HG03139 (cell line): ENCODE measurements around the gene NRG3.

Experiments used
- ATAC-seq: cut with Tn5 transposase; IDR thresholded peaks from one replicate; pipeline ENCODE4 v1.9.1; 2021; ENCODE audit not compliant: unreplicated experiment

NRG3 gene

DNA sequence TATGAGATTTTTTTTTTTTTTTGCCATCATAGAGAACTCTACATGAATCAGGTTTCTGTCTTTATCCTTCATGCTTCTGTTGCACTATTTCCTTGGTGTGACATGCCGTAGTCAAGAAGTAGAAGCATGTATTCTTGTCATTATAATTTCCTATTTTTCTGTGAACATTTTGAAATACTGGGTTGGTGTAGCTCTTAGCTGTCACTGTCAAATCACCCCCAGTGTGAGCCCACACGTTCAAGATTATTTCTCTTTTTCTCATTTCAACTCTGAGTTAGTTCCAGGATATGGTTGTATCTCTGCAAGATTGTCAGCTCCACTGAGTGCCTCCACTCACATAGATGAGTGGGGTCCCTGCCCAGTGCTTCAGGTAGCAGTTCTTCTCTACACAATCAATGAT, 209.5 kb downstream of the NRG3 start:
- no peak for ATAC-seq

DNA sequence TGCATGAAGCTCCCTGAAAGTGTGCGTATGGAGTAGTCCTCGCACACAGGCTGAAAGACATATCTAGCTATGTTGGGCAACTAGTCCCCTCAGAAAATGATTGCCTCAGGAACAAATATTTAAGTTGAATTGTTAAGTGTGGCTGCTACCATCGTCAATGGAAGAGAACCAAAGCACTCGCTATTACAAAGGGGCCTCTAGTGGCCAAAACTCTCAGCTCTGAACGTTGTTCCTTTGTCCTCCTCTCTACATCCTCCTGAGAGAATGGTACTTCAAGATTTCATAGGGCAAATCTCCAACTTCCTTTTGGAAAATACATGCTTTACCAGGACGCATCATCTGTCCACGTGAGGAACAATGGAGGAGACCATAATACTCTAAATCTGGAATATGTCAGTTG, 209.9 kb downstream of the NRG3 start:
- ATAC-seq = no peak

DNA sequence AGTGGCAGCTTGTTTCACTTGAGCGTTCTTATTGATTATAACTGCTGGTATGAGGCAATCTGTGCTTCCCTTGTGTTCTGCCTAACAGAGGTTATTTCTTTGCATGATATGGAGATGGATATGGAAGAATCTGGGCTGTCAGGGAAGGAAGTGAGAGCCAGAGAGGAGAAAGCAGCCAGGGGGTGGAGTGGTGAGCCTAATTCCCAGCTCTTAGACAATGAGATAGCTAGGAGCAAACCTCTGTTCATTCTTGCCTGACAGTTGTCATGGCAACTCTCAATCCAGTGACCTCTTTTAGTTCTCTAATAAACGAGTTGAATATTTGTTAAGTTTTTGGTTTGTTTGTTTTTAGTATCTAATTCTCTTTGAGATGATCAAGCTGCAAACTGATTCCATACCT, 214.3 kb downstream of the NRG3 start:
- ATAC-seq = no peak

DNA sequence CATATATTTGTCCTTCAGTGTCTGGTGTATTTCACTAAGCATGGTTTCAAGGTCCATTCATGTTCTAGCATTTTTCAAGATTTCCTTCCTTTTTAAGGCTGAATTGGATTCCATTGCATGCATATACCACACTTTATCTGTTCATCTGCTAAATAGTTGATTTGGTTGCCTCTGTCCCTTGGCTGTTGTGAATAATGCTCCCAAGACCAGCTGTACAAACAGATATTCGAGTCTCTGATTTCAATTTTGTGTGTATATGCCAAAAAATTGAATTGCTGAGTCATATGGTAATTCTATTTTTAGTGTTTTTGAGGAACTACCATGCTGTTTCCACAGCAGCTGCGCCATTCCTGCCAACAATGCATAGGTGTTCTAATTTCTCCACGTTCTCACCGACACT, 216.4 kb downstream of the NRG3 start:
- no peak for ATAC-seq

DNA sequence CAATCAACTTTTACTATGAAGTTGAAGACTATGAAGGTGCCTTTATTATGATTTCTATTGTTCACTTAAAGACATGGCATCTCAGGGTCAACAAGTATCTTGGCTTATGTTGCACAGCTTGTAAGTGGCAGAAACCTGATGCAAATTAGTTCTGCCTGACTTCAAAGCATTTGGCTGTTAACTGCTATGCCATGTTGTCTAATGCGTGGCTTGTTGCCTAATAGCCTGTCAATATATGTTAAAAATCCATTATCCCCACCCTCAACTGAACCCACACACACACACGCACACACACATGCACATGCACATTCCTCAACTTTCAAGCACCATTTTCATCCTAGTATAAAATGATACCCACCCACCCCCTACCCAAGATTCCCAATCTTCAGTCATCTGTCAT, 217.1 kb downstream of the NRG3 start:
- ATAC-seq = no peak

DNA sequence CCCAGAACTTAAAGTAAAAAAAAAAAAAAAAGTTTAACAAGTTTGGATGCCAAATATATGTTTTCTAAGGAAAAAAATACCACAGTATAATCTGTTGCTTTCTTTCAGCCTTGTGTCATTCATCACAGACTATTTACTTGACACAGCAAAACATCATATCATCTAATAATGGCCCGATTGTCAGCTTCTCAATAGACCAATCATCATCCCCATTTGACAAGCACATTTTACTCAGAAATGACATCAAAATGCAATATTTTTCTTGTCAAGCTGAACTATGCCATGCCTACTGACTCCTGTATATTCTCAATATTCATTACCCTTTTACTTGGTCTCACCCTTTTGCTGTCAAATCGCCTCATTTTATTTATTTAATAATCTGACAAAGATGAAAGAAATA, 249.7 kb downstream of the NRG3 start:
- no peak for ATAC-seq

DNA sequence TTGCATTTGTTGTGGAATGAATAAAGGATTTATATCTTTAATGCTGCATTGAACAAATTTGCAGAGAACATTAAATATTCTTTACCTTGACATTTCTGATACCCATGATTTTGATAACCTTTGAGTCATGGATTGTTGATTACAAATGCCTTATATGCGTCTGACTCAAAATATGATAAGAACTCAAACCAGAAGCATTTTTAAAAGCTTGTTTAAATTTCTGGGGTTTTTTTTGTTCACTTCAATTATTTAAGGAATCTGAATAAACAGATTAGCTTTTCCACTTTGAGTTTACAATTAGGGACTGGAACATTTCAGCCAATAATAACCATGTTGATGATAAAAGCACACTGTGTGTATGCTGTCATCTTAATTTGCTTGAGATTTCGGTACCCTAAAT, 253.5 kb downstream of the NRG3 start:
- ATAC-seq = no peak

DNA sequence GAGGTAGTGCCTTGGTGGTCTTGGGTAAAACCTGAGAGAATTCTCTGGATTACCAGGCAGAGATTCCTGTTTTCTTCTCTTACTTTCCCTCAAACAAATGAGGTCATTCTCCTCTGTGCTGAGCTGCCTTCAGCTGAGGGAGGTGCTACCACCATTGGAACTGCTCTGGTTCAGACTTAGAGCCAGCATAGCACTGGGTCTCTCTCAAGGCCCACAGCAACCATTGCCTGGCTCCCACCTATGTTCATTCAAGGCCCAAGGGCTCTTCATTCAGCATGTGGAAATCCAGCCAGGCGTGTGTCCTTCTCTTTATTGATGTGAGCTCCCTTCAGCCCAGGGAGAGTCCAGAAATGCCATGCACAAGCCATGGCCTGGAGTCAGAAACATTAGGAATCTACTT, 261.1 kb downstream of the NRG3 start:
- no peak for ATAC-seq

DNA sequence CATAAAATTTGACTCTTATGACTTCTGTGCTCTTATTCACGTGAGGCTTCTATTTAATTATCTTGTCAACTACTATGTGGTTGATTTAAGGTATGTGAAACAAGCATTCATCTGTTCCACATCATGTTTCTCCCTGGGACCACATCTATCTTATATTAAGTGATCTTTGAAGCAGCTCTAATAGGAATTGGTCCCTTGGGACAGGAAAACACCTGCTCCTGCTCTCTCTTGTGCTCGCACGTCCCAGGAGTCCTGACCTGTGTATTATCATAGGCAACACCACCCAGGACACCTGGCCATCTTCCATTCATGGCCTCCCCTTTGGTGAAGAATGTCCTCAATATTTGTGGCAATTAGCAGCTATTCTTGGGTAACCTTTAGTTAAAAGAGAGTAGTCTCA, 269.2 kb downstream of the NRG3 start:
- no peak for ATAC-seq

DNA sequence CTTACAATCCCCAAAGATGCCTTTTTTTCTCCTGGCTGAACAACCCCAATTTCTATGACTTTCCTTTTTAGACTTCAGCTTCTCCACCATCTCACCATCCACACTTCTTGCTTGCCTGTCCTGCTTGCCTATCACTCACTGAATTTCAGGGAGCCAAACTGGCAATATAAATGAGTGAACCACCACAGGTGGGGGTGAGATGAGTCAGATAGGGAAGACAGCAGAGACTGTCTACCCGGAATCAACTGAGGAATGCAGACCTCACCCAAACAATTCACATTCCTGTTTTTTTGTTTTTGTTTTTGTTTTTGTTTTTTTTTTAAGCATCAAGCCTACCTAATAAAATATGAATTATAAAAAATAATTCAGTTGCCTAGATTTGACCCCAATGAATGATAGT, 273.8 kb downstream of the NRG3 start:
- ATAC-seq = no peak

DNA sequence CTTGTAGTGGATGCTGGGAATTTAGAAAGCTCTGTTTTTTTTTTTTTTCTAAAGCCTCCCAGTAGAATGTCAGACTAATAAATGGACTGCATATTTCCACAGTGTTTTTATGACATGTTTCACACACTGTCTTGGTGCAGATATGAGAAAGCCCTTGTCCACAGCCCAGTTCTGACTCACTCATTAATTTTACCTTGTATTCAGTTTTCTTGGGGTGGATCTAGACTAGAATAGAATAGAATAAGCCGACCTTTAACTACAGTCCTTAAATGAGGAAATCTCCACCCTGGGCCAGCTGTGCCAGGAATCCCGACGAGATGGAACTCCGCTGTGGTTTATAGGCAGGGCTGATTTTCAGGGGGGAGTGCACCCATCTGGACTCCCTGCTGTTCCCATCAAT, 274.7 kb downstream of the NRG3 start:
- no peak for ATAC-seq

DNA sequence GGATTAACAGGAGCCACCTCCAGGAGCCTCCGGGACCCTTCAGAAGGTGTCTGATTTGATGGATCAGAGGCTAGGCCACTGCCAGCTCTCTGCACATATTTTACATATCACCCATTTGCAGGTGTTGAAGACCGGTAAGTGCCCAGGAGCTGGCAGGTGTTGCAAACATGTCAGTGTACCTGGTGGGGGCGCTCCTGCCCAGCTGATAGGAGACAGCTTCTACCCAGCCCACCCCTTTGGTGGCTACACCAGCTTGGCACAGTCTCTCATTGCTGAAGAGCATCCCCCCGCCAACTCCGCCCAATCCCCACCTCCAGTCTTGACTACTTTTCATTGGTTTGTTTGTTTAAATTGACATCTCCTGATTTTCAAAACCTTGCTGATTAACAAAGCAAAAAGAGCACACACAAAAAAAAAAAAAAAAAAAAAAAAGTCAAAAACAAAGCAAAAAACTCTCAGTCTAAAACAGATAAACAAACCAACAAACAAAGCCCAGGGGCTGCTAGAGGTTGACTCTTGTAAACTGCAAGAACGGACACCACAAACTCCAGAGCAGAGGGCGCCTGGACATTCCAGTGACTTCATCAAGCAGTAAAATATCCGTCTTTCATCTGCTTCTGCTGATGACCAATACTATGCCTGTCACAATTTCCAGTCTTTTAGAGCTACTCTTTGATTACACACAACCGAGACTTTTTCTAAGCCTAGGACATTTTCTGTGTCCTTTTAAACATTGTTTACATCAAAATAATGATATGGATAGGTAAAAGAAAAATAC, 275.3 kb downstream of the NRG3 start:
- no peak for ATAC-seq

DNA sequence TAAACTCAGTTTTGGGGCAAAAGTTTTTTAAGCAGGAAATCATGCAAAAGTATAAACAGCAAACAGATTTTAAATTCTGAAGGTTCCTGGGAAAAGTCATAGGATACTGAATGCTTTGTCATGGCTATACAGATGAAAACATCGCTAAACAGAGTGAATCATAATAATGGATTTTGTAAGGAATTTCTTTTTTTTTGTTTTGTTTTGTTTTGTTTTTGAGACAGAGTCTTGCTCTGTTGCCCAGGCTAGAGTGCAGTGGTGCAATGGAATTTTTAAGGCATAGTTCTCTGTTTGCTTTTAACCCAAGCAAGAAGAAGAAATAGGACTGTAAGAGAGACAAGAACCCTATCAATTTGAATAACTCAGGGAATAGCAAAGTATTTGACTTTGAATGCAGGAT, 285.3 kb downstream of the NRG3 start:
- ATAC-seq = no peak

DNA sequence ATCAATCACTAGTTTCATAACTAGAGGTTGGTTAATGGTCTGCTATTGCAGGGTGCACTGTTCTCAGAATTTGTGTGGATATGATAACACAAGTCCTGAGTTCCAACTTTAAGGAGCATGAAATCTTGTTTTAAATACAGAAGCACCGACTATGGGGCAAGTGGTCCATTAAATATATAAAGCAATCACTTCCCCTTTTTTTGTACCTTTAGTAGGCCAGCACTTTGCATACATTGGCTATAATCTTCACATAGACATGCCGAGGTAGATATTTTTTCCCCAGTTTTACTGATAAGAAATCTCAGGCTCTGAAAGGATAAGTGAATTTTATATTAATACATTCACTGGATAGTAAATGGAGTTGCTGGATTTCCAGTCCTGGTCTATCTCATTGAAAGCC, 286.3 kb downstream of the NRG3 start:
- ATAC-seq = no peak

DNA sequence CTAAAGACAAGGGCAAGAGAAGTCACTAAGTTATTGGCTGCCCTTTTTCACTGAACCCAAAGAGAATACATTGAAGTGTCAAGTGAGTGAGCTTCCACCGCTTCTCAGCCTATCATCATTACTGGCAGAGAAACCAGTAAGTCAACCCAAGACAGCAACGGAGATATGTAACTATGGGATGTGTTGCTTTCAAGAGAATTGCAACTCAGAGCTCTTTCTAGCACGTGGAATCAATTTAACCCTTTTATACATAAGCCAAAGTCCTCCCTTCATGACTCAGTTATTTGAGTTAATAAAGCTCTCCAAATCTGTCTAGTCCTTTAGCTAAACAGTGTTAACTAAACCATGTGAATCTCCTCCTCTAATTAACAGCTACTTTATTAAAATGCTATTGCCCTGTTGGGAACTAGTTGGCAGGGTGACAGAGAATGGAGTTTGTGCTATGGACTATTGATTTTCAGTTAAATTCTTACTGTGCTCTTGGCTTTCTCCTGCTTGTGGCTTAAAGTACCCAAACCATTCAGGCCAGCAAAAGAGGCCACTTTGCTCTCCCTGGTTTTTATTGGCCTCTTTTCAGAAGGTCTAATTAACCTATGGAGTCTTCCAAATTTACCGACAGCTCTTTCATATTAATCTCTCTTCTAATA, 287.7 kb downstream of the NRG3 start:
- ATAC-seq = no peak

DNA sequence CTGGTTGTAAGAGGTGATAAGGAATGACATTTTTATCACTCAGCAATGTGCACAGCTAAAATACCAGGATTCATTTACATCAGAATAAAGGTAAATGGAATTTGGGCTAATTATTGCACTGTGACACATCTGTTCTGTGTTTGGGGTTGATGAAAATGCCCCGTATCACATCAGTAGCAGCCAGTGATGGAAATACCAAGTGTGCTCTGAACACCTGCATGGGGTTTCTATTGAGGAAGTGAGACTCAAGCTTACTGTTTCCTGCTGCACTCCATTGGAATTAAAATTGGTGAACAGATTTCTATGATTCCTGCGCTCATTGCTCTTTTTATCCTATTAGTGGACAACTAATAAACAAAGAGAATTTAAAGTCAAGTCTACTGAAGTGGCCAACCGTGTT, 296.9 kb downstream of the NRG3 start:
- ATAC-seq = no peak

DNA sequence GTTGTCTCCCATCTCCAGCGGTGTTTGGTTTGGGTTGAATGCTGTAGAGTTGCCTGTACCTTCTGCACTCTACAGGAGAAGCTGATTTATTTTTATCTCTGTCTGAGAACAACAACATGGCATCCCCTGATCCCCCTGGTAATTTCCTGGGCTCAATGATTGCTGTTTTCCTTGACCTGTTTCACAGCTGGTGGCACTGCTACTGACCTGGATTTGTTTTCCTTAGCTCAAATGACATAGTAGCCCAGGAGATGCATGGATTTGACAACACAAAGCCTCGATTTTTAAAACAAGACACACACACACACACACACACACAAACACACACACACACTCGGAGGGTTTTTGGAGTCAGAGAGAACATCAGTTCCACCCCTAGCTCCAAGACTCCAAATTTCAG, 301.6 kb downstream of the NRG3 start:
- no peak for ATAC-seq

DNA sequence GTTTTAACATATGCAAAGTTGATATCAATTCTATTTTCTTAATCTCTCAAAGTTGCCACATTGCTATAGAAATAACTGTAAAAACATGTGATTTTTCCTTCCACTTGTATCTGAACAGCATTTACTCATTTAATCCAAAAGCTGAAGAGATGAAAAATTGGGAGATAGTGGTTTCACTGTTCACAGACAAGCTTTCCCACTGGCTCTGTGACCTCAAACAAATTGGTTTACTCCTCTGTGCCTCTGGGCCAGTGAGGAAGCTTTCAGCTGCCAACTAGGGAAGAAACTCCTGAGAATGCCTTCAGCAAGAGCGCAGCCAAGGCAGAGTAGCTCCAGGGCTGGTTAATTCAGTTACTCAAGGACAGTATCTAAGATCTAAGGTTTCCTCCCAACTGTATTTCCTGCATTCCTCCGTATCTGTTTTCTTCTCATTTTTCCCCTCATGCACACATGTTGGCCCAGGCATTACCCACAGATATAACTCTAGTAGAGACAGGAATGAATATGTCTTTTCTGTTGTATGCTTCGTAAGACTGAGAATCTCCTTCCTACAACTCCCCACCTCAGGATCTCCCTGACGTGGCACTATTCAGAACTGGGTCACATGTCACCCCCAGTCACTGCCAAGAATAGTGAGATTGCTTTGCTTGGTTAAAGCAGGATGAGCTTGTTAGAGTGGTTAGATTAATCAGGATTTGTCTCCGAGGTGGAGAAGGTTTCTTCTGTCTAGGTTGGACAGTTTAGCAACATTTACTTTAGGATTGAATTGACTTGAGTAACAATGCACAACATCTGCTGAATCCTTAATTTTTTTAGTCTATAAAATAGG, 315.7 kb downstream of the NRG3 start:
- ATAC-seq = no peak

DNA sequence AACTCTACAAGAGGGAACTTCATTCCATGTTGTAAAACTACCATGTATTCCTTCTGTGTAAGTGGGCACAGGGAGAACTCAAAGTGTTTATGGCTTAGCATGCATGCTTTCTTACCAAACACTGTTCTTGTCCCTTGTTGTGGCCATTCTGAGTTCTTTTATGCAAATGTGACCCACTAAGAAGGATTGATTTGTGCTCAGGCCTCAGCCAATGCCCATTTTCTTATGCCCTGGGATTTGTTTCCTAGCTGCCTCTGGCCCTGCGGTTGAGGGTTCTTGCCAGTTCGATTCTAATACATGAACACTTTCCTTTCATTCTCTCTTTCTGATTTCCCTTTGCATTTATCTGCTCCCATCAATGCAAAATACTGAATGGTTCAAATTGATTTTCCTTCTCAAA, 316.7 kb downstream of the NRG3 start:
- no peak for ATAC-seq

DNA sequence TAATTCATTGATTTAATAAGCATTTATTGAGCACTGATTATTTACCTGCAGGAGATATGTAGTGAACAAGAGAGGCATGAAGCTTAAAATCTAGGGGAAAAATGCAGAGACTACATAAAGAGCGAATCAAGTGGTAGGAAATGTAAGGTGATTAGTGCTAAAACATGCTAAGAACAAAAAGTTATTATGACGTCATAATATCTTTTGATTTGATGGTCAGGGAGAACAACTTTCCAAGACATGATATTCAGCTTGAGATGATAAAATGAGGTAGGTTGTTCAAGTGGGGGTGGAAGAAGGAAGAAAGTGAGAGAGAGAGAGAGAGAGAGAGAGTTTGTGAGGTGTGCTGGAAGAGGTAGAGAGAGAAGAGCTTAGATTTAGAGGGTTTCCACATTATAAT, 317.7 kb downstream of the NRG3 start:
- no peak for ATAC-seq

DNA sequence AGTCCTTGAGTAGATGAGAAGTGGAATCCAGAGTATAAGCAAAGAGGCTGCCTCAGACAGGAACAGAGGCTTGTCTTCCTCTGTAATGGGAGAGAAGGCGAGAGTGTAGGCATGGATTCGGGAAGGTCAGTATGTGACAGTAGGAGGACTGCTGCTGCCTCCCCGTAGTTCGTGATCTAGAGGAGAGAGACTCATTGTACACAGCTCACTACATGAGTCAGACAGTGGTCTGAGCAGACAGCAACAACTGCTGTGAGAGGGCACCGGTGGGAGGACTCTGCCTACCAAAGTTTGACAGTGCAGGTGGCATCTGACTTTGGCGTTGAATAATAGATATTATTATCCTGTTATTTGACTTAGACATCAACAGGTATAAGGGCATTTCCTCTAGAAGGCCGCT, 319.4 kb downstream of the NRG3 start:
- no peak for ATAC-seq

DNA sequence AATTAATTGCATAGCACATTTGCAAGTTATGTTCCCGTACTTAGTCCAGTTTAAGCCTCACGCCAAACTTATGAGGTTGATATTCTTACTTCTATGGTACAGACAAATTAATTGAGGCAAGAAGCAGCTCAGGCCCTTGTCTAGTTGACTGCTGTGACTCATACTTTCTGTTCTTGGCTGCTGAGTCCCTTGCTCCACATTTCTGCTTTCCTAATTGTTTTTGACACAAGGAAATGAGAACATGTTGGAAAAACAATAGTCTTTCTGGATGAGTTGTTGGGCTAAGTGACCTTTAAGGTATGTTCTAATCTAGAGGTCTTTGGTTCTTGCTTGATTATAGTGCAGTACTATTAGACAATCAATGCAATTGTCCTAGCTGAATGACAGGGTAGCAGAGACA, 331.8 kb downstream of the NRG3 start:
- ATAC-seq = no peak
